Measurements from ENCODE around the gene GARS1.

GARS1 gene

DNA sequence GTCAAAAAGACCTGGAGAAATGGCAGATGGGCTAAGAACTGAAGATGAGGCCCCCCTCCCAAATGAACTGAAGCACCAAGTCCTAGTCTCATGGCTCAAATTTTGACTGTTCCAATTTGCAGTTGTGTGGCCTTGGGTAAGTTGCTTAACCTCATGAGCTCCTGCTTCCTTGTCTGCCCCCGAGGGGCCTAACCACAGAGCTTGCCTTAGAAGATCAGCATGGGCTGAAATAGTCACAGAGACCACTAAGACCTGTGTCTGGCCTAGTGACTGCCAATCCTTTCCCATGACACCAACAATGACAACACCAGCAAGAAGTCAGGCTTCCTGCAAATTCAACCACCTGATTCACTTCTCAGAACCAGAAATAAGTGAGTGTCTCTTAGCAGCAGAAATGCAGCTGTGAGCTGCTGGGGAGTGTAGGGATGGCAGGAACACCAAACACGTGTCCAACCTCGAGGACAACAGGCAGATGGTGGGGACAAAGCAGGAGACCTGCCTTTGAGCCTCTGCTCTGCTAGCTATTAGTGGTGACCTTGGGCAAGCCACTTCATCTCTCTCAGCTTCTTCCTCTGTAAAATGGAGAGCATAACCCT, 63.9 kb downstream of the GARS1 start:
- no peak for DNase-seq

DNA sequence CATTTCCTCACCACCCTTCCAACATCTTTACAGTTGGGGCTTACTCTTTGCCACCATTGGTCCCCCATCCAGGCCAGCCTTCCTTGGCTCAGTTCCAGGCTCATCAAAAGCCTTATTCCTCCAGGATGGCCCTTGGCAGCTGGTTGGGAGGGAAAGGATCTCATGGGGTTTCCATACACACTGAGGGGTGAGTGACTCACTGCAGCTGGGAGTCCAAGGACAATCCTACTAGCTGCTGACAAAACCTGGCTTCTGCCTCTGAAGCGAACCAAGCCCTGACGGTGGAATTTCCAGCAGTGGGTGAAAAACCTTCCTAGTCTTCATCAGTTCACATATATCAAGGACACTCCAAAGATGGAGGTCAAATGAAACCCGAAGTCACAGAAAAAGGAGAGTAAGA, 64.6 kb downstream of the GARS1 start:
- peak; percentile 49 for DNase-seq

DNA sequence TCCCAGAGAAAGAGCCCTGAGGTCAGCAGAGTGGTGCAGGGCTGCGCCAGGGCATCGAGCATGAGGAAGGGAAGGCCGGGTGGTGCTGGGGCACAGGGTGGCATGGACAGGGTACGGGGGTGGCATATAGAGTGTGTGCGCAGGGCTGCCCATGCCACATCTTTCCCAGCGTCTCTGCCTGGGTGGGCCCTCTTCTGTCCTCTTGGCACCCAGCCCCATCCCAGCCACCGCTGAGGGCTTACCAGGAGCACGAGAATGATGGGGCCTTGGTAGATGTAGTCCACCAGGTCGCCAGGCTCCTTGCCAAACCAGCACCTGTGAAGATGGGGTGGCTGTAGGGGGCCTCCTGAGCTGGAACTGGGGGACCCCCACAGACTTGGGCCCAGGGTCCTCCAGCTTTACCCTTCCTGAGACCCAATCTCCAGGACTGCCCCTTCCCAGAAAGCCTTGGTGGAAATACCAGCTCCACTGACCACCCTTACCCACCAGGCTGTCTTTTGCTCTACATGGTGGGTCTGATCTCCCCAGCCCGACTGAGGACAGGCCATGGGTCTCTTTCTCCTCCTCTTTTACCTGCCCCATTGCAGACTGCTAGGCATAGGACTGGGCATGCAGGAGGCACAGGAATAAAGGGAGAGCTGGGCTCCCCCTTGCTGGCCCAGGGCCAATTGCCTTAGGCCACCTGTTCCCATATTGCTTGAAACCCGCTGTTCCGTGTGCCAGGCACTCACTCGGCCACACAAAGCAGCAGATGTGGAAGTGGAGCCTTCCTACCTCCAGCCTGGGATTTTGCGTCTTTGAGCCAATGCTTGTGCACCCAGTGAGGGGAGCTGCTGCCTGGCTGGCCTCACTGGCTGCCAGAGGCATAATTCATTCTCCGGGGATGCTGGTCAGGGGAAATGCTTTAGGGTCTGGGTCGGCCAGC, 65.9 kb downstream of the GARS1 start:
- DNase-seq = peak; percentile 77

DNA sequence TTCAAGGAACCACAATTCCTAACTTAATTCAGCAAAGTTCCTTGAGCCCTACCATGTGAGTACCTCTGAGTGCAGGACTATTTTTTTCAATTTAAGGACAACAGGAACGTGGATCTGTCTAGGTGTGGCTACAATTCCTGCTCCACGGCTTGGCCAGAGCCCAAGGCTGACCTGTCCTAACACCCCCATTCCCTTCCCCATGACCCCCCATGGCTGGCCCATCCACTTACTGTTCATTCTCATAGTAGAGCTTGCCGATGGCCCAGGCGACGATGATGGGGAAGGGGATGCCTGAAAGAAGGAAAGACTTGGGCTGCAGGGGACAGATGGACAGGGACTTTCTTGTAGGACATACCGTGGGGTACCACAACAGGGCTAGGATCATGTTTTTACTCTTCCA, 67.2 kb downstream of the GARS1 start:
- DNase-seq = no peak

DNA sequence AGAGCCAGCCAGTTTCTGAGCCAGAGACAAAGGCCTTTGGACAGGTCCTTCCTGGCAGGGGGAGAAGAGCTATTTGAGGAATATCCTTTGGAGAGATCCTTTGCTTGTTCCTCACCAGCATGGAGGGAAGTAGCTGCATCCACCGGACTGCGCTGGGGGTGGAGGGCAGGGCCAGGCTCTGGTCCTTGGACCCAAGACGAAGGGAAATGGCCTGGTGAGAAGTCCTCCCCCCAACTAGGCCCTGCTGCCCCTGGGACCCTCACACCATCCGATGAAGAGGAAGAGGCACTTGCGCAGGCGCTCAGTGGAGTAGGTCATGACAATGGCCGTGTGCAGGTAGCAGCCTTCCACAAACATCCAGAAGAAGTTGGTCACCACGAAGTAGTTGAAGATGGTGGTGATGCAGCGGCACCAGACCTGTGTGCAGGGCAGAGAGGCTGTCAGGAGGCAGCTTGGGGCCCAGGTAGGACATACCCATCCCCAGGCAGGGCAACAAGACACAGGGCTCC, 67.8 kb downstream of the GARS1 start:
- no peak for DNase-seq

DNA sequence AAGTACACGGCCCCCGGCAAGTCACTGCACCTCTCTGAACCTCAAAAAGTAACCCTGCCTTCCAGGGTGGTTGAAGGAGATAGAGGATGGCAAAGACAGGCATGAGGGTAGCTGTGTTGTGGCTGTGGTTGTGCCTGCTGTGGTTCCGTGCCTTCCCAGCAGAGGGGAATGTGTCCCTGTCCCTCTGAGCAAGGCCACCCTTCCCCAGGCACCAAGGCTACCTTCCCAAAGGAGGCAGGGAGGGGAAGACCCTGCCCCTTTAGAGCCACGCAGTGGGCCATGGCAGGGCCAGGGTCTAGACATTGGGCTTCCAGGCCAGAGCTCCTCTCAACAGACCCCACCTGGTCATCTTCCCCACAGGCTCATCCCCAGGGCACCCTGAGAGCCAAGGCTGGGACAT, 68.7 kb downstream of the GARS1 start:
- DNase-seq = no peak

DNA sequence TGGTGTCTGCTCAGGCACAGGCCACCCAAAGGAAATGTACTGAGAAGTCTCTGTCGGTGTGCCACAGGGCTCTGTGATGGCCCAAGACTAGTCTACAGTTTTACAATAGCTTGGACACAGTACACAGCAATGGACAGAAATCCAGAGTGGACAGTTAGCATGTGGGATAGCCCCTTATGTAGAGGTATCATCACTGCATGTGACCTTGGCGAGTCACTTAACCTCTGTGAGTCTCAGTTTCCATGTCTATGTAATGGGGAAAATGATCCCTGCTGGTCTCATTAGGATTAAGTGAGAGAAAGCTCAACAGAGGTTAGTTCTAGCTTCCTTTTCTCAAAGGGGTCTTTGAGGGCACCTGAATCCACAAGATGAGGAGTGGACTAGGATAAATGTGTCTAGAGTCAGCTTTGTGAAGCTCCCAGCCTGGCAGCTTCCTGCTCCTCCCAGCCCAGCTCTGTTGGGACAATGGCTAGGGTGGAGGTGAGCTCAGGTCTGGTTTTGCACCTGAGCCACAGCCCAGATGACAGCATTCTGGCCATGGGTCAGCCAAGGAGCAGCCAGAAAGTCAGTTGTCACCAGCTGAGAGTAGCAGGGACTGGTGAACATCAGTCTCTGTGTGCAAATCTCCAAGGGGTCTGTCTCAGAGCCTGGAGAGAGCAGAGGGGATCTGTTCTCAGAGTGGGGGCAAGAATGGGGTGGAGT, 69.7 kb downstream of the GARS1 start:
- DNase-seq = no peak

DNA sequence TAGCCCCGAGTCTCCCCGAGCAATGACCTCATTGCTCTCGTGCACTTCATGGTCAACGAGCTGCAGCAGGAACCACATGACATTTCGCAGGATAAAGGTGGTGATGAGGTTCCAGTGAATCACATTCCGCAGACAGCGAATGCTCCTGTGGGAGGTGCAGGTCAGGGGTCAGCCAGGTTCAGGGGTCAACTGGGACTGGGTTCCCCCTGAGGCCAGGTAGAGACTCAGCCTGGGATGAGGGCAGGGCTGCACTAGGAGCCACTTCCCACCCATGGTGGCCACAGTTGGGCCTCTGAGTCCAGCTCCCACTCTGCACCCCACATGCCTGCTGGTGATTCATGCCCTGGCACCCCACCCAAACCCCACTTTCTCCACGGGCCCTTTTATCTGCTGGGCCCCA, 70.4 kb downstream of the GARS1 start:
- no peak for DNase-seq

DNA sequence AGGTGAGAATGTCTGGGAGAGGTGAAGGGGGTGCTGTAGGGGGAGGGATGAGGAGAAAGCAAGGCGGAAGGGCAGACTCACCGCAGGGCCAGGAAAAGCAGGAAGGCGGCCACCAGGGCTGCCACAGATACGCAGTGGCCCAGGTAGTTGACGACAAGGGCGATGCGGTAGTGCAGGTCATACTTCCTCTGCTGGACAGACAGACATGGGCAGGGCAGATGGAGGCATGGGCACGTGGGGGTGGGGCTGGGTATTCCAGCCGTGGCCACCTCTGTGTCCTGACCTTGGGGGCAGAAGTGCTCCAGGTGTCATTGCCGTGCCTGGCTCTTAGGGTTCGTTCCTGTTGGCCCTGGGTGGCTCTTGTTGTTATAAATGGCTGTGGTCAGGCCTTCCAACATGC, 70.8 kb downstream of the GARS1 start:
- DNase-seq = no peak

DNA sequence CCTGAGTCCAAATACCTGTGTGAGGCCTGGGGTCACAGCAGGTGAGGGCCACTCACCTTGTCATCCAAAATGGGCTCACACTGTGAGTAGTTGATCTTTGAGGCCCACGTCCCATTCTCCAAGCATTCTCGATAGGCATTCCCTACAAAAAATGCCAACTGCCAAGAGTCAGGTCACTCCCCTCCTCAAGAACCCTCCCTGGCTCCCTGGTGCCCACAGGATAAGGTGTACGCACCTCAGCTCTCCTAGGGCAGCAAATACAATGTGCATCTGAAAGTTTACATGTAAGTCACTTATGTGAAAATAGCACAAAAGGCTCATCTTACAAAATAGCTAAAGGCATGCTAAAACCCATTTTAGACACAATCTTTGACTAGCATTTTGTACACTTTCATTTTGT, 72.5 kb downstream of the GARS1 start:
- DNase-seq = no peak

DNA sequence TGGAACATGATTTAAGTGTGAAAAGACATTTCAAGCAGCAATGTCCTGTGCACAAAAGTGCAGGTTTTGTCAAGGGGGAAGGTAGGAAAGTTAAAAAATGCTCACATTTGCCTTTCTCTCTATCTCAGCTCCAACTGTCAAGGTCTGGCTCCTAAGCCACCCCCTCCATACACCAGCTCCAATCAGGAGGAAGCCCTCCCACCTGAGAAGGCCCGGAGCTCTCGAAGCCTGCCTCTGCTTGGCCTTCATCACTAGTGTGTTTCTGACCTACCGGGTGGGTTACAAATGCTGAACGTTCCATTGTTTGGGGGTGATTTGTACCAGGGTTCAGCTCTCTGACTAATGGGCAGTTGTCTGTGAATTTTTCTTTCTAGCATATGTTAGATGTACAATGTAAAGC, 73.4 kb downstream of the GARS1 start:
- no peak for DNase-seq

DNA sequence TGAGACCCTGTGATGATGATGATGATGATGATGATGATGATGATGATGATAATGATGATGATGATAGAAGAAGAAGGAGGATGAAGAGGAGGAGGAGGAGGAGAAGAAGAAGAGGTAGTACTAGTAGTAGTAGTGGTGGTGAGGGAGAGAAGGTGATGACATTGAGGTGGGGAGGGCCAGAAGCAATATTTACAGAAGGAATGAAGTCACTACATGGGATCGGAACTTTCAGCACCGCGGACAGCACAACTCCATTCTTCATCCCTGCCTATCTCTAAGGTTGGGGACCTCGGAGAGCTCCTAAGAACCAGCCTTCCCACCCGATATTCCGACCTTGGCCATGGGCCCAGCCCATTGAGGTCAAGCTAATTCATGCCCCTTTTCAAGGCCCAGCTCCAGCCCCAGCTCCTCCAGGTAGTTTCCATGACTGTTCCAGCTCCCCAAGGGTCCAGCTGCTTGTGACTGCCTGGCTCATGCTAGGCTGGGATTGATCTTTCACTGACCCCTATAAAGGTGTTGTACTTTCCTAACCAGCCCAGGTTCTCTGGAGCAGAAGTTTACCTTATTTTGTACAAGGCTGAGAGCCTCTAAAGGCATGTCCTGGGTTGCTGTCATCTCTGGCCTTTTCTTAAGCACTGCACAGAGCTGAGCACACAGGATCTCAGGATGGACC, 77.3 kb downstream of the GARS1 start:
- no peak for DNase-seq

DNA sequence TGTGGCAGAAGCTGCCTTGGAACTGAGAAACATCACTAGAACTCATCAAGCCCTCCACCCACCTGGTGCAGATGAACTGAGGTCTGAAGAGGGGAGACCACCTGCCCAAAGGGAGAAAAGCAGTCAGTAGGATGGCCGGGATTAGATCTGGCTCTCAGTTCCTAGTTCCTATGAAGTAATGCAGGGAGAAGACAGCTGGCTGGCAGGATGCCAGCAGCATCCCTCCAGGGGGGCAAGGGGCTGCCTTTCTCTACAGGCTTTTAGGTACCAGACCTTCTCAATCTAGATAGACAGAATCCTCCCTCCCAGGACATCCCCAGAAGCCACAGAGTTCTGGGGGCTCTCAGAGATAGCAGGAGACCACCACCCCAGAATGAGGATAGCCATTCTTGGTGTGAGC, 79.7 kb downstream of the GARS1 start:
- DNase-seq = peak; percentile 20

DNA sequence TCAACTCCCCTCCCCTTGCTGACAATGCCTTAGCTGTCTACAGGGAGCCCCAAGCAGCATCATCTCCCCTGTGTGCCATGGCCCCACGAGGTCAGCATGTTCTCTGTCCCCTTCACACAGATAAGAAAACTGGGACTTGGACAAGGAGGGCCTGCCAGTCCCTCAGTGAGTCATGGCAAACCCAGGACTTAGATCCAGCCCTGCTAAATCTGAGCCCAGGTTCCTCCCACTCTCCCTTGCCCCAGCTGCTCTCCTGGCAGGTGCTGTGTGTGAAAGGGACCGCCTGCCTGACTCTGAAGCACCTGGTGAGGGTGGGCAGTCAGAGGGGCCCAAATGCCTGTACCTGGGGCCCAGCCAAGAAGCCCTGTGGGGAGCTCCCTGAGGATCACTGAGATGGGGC, 80.2 kb downstream of the GARS1 start:
- DNase-seq = peak; percentile 57

DNA sequence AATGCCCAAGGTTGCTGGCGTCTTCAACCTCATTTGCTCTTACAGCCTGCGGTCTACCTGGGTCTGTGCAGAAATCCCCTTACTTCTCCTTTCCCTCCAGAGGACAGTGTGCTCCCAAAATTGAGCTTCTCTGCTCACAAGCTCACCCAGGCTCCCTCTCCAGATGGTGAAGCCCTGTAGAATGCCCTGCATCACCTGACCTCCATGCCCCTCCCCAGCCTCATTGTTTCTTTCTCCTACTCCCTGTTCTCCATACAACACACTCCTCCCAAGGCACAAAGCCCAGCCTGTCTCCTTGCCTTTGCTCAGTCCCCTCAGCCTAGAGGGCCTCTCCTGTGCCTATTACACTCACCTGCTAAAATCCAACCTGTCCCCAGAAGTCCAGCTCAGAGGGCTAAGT, 84.1 kb downstream of the GARS1 start:
- DNase-seq = peak; percentile 43

DNA sequence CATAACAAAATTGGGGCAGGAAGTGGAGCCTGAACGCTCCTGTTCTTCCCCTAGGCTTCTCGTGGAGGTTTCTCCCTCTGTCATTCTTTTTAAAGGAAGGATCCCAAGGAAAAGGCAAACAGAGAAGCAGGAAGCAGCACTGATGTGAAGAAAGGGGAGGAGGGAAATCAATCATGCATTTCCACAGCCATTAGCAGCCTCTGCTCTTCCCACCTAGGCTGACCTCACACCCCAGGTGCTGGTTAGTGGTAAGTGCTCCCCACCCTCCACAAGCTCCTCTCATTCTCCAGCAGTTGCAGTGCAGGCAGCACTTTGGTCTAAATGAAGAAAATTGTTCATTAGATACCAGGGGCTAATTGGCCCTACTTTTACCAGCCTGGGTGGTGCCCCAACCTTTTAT, 85.0 kb downstream of the GARS1 start:
- DNase-seq = no peak

DNA sequence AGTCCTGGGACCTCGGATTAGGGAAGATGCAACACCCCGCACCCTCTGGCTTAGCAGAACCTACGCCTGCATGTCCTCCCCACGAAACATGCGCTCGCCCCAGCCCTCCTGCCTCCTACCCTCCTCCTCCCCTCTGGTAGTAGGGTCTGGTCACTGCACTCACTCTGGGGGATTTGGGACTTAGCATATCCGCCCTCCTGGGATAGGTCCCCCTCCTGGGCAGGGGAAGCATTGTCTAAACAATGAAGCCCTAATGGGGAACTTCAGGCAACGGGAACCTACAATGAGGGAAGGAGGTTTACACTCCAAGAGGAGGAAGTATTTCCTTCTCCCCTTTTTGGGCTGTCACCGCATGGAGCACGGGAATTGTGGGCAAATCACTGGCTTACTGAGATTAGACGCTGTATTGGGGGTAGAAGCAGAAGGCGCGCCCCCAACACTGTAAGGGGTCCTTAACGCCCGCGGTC, 86.7 kb downstream of the GARS1 start:
- DNase-seq = no peak

DNA sequence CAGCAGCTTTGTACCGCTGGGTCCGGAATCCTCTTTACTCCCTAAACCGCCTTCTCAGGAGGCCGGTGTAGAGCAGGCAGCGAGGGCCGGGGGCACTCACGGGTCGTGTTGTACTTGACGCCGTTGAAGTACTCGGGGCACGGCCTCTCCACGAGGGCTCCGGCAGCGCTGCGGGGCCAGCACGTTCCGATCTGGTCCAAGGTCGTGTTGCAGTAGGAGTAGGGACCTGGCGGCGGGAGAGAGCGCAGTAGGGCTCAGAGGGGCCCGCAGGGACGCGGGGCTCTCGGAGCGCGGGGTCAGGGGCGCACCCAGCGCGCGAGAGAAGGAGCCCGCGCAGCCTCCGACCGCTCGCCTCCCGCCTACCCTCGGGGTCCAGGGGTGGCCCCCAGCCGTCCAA, 87.1 kb downstream of the GARS1 start:
- DNase-seq = peak; percentile 41

DNA sequence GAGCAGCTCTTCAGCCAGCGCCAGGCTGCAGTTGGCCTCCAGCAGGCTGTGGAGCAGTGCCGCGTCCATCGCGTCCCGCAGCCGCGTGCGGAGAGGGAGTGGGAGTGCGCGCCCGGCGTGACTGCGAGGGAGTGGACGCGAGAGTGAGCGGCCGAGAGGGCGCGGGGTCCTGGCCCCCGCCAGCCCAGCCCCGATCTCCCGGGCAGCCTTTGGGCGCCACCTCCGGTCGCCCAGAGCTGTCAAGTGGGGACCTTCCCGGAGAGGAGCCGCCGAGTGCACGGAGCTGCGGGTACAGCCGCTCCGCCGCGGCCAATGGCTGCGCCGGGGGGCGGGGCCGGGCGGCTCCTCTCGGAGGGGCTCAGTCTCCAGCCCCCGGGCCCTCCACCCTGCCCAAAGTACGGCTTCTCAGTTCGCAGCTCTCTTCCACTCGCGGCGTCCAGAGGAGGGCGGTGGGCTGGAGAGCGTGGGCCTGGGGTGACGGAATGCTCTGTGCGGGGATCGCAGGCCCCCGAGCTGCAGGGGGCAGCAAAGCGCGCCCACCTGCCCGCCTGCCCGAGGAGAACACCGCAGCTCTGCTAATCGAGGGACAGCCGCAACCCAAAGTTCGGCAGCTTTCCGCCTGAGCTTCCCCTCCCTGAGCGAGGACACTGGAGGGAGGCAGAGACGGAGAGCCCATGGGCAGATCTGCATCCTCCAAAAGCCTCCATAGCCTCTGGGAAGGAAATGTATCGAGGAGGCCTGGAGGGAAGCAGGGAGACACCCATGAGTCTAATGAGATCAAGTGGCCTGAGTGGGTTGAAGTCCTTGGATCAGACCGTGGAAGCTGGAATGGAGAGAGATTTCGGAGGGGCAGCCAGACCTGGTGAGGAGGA, 87.8 kb downstream of the GARS1 start, which contains the start of gene CRHR2:
CRHR2 (minus strand) TSS at position 245 of the 872 bp plus-strand sequence; CDS start at position 69, 176 bp downstream.
- DNase-seq = peak; percentile 54

DNA sequence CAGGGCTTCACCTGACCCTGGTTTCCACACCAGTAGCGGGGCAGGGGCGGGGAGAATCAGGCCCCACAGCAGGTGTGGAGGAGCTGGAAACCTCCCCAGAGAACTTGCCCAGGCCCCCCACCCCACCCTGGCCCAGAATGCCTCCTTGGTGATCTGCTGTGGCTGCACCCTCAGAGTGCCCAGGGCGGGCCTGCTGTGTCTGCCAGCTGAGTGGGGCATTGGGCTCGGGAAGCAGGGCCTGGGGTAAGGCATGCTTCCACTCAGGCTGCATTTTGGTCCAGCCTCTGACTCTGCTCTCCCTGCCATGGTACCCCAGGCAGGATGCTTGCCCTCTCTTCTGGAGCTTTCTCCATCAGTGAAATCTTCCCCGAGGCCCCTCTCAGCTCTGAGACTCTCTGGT, 88.6 kb downstream of the GARS1 start:
- no peak for DNase-seq
